ENCODE data around the gene CRPPA. TPM values are rescaled to one million over a fixed set of nuclear protein-coding genes. Genes with fewer than 3 reads are reported as not detected.
"Not testable (repeated sequence)": the region's sequence is repeated elsewhere in the genome, so short reads cannot be mapped to it uniquely, and the experiment has no call there.

Gene CRPPA
- total RNA-seq, 1 donor from 2014 or later: 3.8 TPM

DNA sequence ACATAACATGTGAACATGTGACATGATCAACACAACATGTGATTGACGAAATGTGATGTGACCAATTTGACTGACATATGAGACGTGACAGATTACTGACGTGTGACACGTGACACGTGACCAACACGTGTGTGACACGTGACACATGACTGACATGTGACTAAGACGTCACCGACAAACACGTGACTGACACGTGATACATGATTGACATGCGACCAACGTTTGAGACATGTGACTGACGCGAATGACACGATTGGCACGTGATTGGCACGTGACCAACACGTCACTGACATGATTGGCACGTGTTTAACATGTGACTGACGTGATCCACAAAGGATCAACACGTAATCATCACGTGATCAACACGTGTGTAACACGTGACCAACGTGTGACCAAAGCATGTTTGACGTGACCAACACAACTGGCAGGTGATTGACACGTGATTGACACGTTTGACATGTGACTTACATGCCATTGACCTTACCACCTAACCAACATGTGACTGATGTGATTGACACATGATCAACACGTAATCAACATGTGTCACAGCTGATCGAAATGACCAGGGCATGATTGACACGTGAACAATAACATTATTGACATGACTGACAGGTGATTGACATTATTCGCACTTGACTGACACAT lies 23.7 kb downstream of the CRPPA start:
- H3K9me3 Mint-ChIP-seq (ENCODE audit: low read depth): peaks cover 36% of the 10 kb centered on the region
- H3K27me3 Mint-ChIP-seq: no peaks in the 10 kb centered on the region
- peaks cover 40% of the 10 kb centered on the region for H3K36me3 Mint-ChIP-seq (ENCODE audit: insufficient read depth)
- H3K4me1 Mint-ChIP-seq (ENCODE audit: low read depth): no peaks in the 10 kb centered on the region
- DNase-seq (ENCODE audit: low spot score, unreplicated experiment): no peak
- no peak overlapping the region for H3K4me3 Mint-ChIP-seq (ENCODE audit: low read depth)
- H3K27ac Mint-ChIP-seq: peak overlapping the region; percentile 76
- TF ChIP-seq CTCF (IDR thresholded peaks at IDR 0.05; ENCODE audit: unreplicated experiment): no peak

GRCh38 chr7:16396766-16397500 lies 24.4 kb downstream of the CRPPA start:
- no peak for DNase-seq (ENCODE audit: low spot score, unreplicated experiment)
- Mint-ChIP-seq H3K9me3 (ENCODE audit: low read depth) (peaks cover 30% of the 10 kb centered on the region), H3K27ac (peak overlapping the region; percentile 80), H3K4me1 (ENCODE audit: low read depth) (no peaks in the 10 kb centered on the region), H3K4me3 (ENCODE audit: low read depth) (no peak overlapping the region), H3K36me3 (ENCODE audit: insufficient read depth) (peaks cover 34% of the 10 kb centered on the region), H3K27me3 (no peaks in the 10 kb centered on the region)
- no peak for TF ChIP-seq CTCF (IDR thresholded peaks at IDR 0.05; ENCODE audit: unreplicated experiment)

- Mint-ChIP-seq H3K36me3 (ENCODE audit: insufficient read depth) (peaks cover 27% of the 10 kb centered on the region), H3K27ac (no peak overlapping the region), H3K4me1 (ENCODE audit: low read depth) (no peaks in the 10 kb centered on the region), H3K4me3 (ENCODE audit: low read depth) (no peak overlapping the region), H3K9me3 (ENCODE audit: low read depth) (peaks cover 26% of the 10 kb centered on the region), H3K27me3 (no peaks in the 10 kb centered on the region)
- DNase-seq (ENCODE audit: low spot score, unreplicated experiment): no peak
- no peak for TF ChIP-seq CTCF (IDR thresholded peaks at IDR 0.05; ENCODE audit: unreplicated experiment)
Measured at GRCh38 chr7:16395121-16395520, 26.2 kb downstream of the CRPPA start.

DNA sequence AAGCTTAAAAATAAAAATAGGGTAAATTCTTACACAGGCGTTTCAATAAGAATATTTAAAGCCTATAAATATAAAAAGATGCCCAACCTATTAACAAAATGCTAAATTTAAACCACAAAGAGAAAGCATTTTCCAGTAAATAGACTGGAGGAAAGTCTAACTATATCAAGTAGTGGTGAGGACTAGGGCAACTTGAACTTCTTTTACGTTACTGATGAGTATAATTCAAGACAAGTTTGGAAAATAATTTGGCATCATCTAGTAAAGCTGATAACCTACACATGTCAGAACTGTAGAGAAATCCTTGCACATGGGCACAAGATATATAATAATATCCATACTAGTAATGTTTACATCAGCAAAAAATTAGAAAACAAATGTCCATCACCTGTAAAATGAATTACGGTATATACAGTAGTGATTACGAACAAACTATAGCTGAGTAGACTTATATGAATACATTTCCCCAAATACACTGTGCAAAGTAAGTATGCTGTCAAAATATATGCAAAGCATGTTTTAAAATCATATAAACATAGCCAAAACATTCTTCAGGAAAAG lies 27.4 kb downstream of the CRPPA start:
- no peaks in the 10 kb centered on the region for H3K27me3 Mint-ChIP-seq
- peaks cover 22% of the 10 kb centered on the region for H3K36me3 Mint-ChIP-seq (ENCODE audit: insufficient read depth)
- no peaks in the 10 kb centered on the region for H3K4me1 Mint-ChIP-seq (ENCODE audit: low read depth)
- no peak for TF ChIP-seq CTCF (IDR thresholded peaks at IDR 0.05; ENCODE audit: unreplicated experiment)
- peaks cover 28% of the 10 kb centered on the region for H3K9me3 Mint-ChIP-seq (ENCODE audit: low read depth)
- H3K4me3 Mint-ChIP-seq (ENCODE audit: low read depth): no peak overlapping the region
- H3K27ac Mint-ChIP-seq: no peak overlapping the region
- DNase-seq (ENCODE audit: low spot score, unreplicated experiment): no peak

DNA sequence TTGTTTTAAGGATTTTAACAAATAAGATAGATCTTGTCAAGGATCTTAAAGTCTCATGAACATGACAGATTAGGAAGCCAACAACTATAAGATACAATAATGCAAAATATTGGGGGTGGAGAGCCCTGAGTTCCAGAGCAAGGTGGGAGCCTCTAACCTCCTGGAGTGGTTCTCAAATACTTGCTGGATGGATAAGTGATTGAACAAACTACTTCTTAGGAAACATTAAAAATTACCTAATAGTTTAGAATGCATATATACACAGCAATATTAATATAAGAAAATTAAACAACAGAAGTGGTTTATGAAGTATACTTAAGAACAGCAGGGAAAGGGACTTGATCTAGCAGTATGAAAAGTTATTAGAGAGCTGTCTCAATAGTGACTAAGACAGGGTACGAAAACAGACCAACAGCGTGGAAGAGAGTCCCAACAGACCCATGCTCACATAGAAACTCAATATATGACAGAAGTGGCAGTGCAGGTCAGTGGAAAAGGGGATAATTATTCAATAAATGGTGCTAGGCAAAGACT lies 28.3 kb downstream of the CRPPA start:
- Mint-ChIP-seq H3K27ac (no peak overlapping the region), H3K9me3 (ENCODE audit: low read depth) (peaks cover 26% of the 10 kb centered on the region), H3K27me3 (no peaks in the 10 kb centered on the region), H3K4me3 (ENCODE audit: low read depth) (no peak overlapping the region), H3K4me1 (ENCODE audit: low read depth) (no peaks in the 10 kb centered on the region), H3K36me3 (ENCODE audit: insufficient read depth) (peaks cover 18% of the 10 kb centered on the region)
- no peak for TF ChIP-seq CTCF (IDR thresholded peaks at IDR 0.05; ENCODE audit: unreplicated experiment)
- DNase-seq (ENCODE audit: low spot score, unreplicated experiment): no peak

- Mint-ChIP-seq H3K36me3 (ENCODE audit: insufficient read depth) (peaks cover 10% of the 10 kb centered on the region), H3K9me3 (ENCODE audit: low read depth) (peaks cover 16% of the 10 kb centered on the region)
- H3K27ac Mint-ChIP-seq; DNase-seq (ENCODE audit: low spot score, unreplicated experiment); H3K4me1 Mint-ChIP-seq (ENCODE audit: low read depth); H3K4me3 Mint-ChIP-seq (ENCODE audit: low read depth); H3K27me3 Mint-ChIP-seq: not testable (repeated sequence)
Measured at GRCh38 chr7:16383786-16384185, 37.6 kb downstream of the CRPPA start.

DNA sequence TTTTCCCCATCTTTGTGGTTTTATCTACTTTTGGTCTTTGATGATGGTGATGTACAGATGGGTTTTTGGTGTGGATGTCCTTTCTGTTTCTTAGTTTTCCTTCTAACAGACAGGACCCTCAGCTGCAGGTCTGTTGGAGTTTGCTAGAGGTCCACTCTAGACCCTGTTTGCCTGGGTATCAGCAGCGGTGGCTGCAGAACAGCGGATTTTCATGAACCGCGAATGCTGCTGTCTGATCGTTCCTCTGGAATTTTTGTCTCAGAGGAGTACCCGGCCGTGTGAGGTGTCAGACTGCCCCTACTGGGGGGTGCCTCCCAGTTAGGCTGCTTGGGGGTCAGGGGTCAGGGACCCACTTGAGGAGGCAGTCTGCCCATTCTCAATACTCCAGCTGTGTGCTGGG lies 38.2 kb downstream of the CRPPA start:
- not testable (repeated sequence) for H3K4me1 Mint-ChIP-seq (ENCODE audit: low read depth); H3K4me3 Mint-ChIP-seq (ENCODE audit: low read depth); H3K27me3 Mint-ChIP-seq; DNase-seq (ENCODE audit: low spot score, unreplicated experiment); H3K27ac Mint-ChIP-seq
- Mint-ChIP-seq H3K9me3 (ENCODE audit: low read depth) (peaks cover 16% of the 10 kb centered on the region), H3K36me3 (ENCODE audit: insufficient read depth) (peaks cover 10% of the 10 kb centered on the region)

Data from progenitor cell of endocrine pancreas (in vitro differentiated cells).